ENCODE data around the gene HAUS6. TPM values are rescaled to one million over a fixed set of nuclear protein-coding genes. Genes with fewer than 3 reads are reported as not detected.
A peak's percentile ranks its signal among the peaks of the same experiment; 100 is the strongest.
"Not testable (repeated sequence)": the region's sequence is repeated elsewhere in the genome, so short reads cannot be mapped to it uniquely, and the experiment has no call there.

The HAUS6 gene
- 6.8 TPM for polyA plus RNA-seq (2012; ENCODE audit: low read depth, missing spikeins)

GRCh38 chr9:19102631-19103345 is at the start of gene HAUS6:
Gene HAUS6 (minus strand): TSS chr9:19102904. CDS start chr9:19102651, 253 bp downstream.
- DNase-seq (ENCODE audit: insufficient read length, low spot score) = peak; percentile 80
- peak; percentile 100 for FAIRE-seq
- TF ChIP-seq SPI1 (IDR thresholded peaks at IDR 0.05; ENCODE audit: low read depth, low read length) (no peak), TAF1 (IDR thresholded peaks at IDR 0.05; ENCODE audit: low read depth, low read length) (peak; percentile 66; the same call in 1 of the 2 replicates), POLR2AphosphoS5 (IDR thresholded peaks at IDR 0.05; ENCODE audit: low read depth, low read length) (peak; percentile 78), POLR2A (IDR thresholded peaks at IDR 0.05; ENCODE audit: low read depth, low read length) (peak; percentile 82; the same call in 1 of the 2 replicates), PAX5 (IDR thresholded peaks at IDR 0.05; ENCODE audit: insufficient read depth, low read length, severe bottlenecking) (no peak), POU2F2 (IDR thresholded peaks at IDR 0.05; ENCODE audit: low read depth, low read length) (peak; percentile 30; the same call in 1 of the 2 replicates)

- FAIRE-seq; DNase-seq (ENCODE audit: insufficient read length, low spot score): not testable (repeated sequence)
These were observed 49.4 kb upstream of the HAUS6 start for GRCh38 chr9:19152160-19152498.

- no peak for TF ChIP-seq POU2F2 (IDR thresholded peaks at IDR 0.05; ENCODE audit: low read depth, low read length)
- TF ChIP-seq POLR2A (IDR thresholded peaks at IDR 0.05; ENCODE audit: low read depth, low read length) = no peak
- TF ChIP-seq PAX5 (IDR thresholded peaks at IDR 0.05; ENCODE audit: insufficient read depth, low read length, severe bottlenecking) = no peak
- no peak for TF ChIP-seq TAF1 (IDR thresholded peaks at IDR 0.05; ENCODE audit: low read depth, low read length)
- no peak for TF ChIP-seq SPI1 (IDR thresholded peaks at IDR 0.05; ENCODE audit: low read depth, low read length)
- no peak for TF ChIP-seq POLR2AphosphoS5 (IDR thresholded peaks at IDR 0.05; ENCODE audit: low read depth, low read length)
- FAIRE-seq (no peak), DNase-seq (ENCODE audit: insufficient read length, low spot score) (no peak)
These were observed 48.9 kb upstream of the HAUS6 start for GRCh38 chr9:19151425-19152159.

GRCh38 chr9:19149230-19149629 is 46.5 kb upstream of the HAUS6 start:
- FAIRE-seq (no peak), DNase-seq (ENCODE audit: insufficient read length, low spot score) (no peak)
- TF ChIP-seq PAX5 (IDR thresholded peaks at IDR 0.05; ENCODE audit: insufficient read depth, low read length, severe bottlenecking) (no peak), SPI1 (IDR thresholded peaks at IDR 0.05; ENCODE audit: low read depth, low read length) (no peak), POU2F2 (IDR thresholded peaks at IDR 0.05; ENCODE audit: low read depth, low read length) (no peak), TAF1 (IDR thresholded peaks at IDR 0.05; ENCODE audit: low read depth, low read length) (no peak), POLR2AphosphoS5 (IDR thresholded peaks at IDR 0.05; ENCODE audit: low read depth, low read length) (no peak), POLR2A (IDR thresholded peaks at IDR 0.05; ENCODE audit: low read depth, low read length) (no peak)

GRCh38 chr9:19148187-19148586 is 45.5 kb upstream of the HAUS6 start:
- no peak for FAIRE-seq
- DNase-seq (ENCODE audit: insufficient read length, low spot score) = no peak
- TF ChIP-seq SPI1 (IDR thresholded peaks at IDR 0.05; ENCODE audit: low read depth, low read length) = no peak
- no peak for TF ChIP-seq PAX5 (IDR thresholded peaks at IDR 0.05; ENCODE audit: insufficient read depth, low read length, severe bottlenecking)
- TF ChIP-seq POLR2AphosphoS5 (IDR thresholded peaks at IDR 0.05; ENCODE audit: low read depth, low read length) = no peak

GRCh38 chr9:19146441-19147024 is 43.8 kb upstream of the HAUS6 start:
- no peak for FAIRE-seq
- TF ChIP-seq SPI1 (IDR thresholded peaks at IDR 0.05; ENCODE audit: low read depth, low read length) (no peak), POLR2A (IDR thresholded peaks at IDR 0.05; ENCODE audit: low read depth, low read length) (no peak), POLR2AphosphoS5 (IDR thresholded peaks at IDR 0.05; ENCODE audit: low read depth, low read length) (no peak), PAX5 (IDR thresholded peaks at IDR 0.05; ENCODE audit: insufficient read depth, low read length, severe bottlenecking) (no peak), TAF1 (IDR thresholded peaks at IDR 0.05; ENCODE audit: low read depth, low read length) (no peak), POU2F2 (IDR thresholded peaks at IDR 0.05; ENCODE audit: low read depth, low read length) (no peak)
- no peak for DNase-seq (ENCODE audit: insufficient read length, low spot score)

GRCh38 chr9:19145881-19146280 is 43.2 kb upstream of the HAUS6 start:
- FAIRE-seq = no peak
- TF ChIP-seq SPI1 (IDR thresholded peaks at IDR 0.05; ENCODE audit: low read depth, low read length) (no peak), TAF1 (IDR thresholded peaks at IDR 0.05; ENCODE audit: low read depth, low read length) (no peak), POLR2AphosphoS5 (IDR thresholded peaks at IDR 0.05; ENCODE audit: low read depth, low read length) (no peak), PAX5 (IDR thresholded peaks at IDR 0.05; ENCODE audit: insufficient read depth, low read length, severe bottlenecking) (no peak), POU2F2 (IDR thresholded peaks at IDR 0.05; ENCODE audit: low read depth, low read length) (no peak), POLR2A (IDR thresholded peaks at IDR 0.05; ENCODE audit: low read depth, low read length) (no peak)

GRCh38 chr9:19140259-19140658 is 37.6 kb upstream of the HAUS6 start:
- TF ChIP-seq POU2F2 (IDR thresholded peaks at IDR 0.05; ENCODE audit: low read depth, low read length) = no peak
- TF ChIP-seq POLR2AphosphoS5 (IDR thresholded peaks at IDR 0.05; ENCODE audit: low read depth, low read length) = no peak
- TF ChIP-seq TAF1 (IDR thresholded peaks at IDR 0.05; ENCODE audit: low read depth, low read length) = no peak
- no peak for TF ChIP-seq POLR2A (IDR thresholded peaks at IDR 0.05; ENCODE audit: low read depth, low read length)
- TF ChIP-seq PAX5 (IDR thresholded peaks at IDR 0.05; ENCODE audit: insufficient read depth, low read length, severe bottlenecking) = no peak
- no peak for TF ChIP-seq SPI1 (IDR thresholded peaks at IDR 0.05; ENCODE audit: low read depth, low read length)
- DNase-seq (ENCODE audit: insufficient read length, low spot score) (no peak), FAIRE-seq (no peak)

More at GRCh38 chr9:19145881-19146280, 43.2 kb upstream of the HAUS6 start:
- no peak for DNase-seq (ENCODE audit: insufficient read length, low spot score)

GRCh38 chr9:19138084-19138483 is 35.4 kb upstream of the HAUS6 start:
- DNase-seq (ENCODE audit: insufficient read length, low spot score) (no peak), FAIRE-seq (no peak)
- TF ChIP-seq POU2F2 (IDR thresholded peaks at IDR 0.05; ENCODE audit: low read depth, low read length) = no peak
- no peak for TF ChIP-seq TAF1 (IDR thresholded peaks at IDR 0.05; ENCODE audit: low read depth, low read length)
- TF ChIP-seq PAX5 (IDR thresholded peaks at IDR 0.05; ENCODE audit: insufficient read depth, low read length, severe bottlenecking) = no peak
- TF ChIP-seq POLR2A (IDR thresholded peaks at IDR 0.05; ENCODE audit: low read depth, low read length) = no peak
- TF ChIP-seq SPI1 (IDR thresholded peaks at IDR 0.05; ENCODE audit: low read depth, low read length) = no peak
- no peak for TF ChIP-seq POLR2AphosphoS5 (IDR thresholded peaks at IDR 0.05; ENCODE audit: low read depth, low read length)

Measured in GM12891 (cell line).